GM21447 (cell line): ENCODE results near the gene BTRC.
"Not testable (repeated sequence)": the region's sequence is repeated elsewhere in the genome, so short reads cannot be mapped to it uniquely, and the experiment has no call there.

ENCODE experiments used
- ATAC-seq: cut with Tn5 transposase; IDR thresholded peaks from one replicate; pipeline ENCODE4 v1.9.1; 2021; ENCODE audit not compliant: unreplicated experiment

Gene BTRC

DNA sequence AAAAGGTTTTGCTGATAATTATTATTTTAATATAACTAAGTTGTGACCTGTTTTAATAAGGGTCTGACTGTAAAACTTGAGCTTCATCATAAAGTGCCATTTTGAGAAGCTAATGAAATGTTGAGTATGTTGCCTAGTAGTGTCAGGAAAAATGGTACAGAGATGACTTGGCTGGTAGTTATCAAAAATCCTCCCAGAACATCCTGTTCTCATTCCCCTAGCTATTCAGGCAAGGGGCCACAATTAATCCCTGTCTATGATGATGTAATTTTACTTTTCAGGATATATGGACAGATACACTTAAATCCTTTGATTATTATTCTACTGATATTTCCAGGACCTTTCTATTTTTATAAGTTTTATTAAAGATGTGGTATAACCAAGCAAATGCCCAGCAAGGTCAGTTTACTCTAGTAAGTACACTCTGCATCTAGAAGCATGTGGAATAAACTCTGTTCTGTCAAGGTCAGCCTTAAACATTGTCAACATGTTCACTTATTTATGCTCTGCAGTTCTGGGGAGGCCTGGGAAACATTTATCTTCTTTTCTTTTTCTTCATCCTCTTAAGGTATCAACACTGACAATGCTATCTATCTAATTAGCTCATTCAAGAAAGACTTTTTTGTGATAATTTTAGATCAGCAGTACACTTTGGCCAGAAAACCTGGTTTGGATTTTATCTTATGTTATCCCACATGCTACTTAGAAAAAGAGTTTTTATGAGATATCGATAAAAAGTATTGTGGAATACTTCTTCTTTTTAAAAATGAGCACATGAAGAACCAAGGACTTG lies 32.1 kb downstream of the BTRC start:
- ATAC-seq = no peak

- ATAC-seq = no peak
These were observed 32.8 kb downstream of the BTRC start for GRCh38 chr10:101386659-101387259.

GRCh38 chr10:101388676-101389276 lies 34.8 kb downstream of the BTRC start:
- no peak for ATAC-seq

DNA sequence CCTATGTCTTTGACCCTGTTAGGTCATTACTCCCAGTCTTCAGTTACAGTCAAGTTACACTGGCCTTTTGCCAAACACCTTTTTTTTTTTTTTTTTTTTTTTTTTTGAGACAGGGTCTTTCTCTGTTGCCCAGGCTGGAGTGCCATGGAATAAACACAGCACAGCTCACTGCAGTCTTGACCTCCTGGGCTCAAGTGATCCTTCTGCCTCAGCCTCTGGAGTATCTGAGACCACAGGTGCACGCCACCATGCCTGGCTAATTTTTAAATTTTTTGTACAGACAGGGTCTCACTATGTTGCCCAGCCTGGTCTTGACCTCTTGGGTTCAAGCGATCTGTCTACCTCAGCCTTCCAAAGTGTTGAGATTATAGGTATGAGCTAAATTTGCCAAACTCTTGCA lies 35.6 kb downstream of the BTRC start:
- not testable (repeated sequence) for ATAC-seq

DNA sequence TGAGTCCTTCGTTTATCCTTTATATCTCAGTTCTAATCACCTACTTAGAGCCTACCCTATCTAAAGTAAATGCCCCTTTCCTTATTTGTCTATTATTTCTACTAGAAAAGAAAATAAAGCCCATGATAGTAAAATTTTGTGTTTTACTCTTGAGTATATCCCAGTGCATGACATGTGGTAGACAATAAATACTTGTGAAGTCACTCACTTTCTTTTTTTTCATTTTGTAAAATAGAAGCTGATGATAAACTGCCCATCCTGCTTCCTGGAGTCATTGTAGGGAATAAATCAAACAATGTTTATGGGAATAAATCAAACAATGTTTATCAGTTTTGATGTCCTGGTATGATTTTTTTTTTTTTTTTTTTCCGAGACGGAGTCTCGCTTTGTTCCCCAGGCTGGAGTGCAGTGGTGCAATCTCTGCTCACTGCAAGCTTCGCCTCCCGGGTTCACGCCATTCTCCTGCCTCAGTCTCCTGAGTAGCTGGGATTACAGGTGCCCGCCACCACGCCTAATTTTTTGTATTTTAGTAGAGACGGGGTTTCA lies 36.1 kb downstream of the BTRC start:
- no peak for ATAC-seq

DNA sequence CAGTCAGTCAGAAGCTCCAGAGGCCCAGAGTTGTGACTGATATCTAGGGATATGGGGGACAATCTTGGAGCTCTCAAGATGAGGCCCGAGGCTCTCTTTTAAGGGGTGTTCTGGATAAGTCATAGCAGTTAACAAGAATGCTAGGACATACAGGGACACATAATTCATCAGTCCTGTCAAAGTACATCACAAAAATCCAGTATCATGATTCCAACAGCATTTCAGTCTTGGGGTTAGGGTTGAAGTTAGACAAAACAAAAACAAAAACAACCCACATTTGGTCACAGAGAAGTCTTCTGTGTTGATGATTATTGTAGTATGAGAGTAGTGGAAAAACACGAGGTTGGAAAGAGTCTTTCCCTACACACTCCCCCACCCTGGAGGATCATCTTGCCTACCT lies 39.4 kb downstream of the BTRC start:
- no peak for ATAC-seq

DNA sequence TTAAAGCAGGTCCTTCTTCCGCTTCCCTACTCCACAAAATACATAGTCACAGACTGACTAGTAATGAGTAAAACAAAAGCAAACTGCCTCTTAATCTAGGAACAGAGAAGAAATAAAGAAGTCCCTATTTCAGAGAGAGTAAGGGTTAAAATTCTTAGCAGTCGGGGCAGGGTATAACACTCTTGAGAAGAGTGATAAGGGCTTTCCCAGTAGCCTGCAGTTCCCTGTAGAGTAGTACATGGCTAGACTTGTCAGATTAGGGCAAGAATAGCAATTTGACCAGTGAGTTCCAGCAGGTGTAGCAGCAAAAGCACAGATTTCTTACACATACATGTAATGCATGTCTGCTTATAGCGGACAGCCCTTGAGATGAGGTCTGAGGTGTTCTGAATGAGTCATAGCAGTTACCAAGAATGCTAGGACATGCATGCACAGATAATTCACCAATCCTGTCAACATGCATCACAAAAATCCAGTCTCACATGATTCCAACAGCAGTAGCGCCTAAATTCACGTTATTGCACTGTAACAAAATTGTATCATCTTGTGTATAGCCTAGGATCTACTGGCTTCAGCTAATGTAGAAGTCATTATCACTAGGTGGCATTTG lies 40.7 kb downstream of the BTRC start:
- ATAC-seq = no peak

- ATAC-seq = no peak
These were observed 43.2 kb downstream of the BTRC start for GRCh38 chr10:101397140-101397539.

DNA sequence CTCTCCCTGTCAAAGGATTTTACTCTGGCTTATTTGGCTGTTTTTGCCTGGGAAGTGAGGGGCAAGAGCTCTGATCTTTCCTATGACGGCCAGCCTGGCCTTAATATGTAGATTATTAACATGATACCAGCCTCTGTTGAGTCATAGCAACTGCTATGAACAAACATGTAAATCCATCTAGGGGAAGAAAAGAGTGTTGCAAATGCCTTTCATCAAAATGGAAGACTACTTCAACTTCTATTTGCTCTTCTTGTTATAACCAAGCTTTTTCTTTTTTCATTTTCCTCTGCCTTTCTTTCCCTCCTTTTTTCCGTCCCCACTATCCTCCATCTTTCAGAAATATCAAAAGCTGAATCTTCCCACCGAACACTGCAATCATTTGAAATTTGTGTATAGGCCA lies 46.6 kb downstream of the BTRC start:
- no peak for ATAC-seq

- ATAC-seq = no peak
These were observed 48.7 kb downstream of the BTRC start for GRCh38 chr10:101402711-101403110.

- no peak for ATAC-seq
These were observed 49.2 kb downstream of the BTRC start for GRCh38 chr10:101403161-101403560.

DNA sequence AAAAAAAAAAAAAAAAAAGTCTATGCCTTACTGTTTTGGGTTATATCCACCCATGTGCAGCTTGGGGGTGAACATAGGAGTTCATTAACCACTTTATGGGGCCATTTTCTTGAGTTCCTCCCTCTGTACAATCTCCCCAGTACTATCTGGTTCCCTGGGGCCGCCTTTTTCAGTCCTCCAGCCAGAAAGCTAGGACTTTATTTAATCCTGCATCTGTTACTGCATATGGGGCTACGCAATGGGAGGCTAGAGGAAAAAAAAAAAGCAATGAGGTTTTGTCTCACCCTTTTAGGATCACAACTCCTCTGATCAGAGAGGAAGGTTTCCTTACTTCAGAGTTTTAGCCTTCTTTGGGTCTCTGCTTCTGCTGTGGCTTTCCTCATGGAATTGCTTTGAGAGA lies 51.0 kb downstream of the BTRC start:
- no peak for ATAC-seq

DNA sequence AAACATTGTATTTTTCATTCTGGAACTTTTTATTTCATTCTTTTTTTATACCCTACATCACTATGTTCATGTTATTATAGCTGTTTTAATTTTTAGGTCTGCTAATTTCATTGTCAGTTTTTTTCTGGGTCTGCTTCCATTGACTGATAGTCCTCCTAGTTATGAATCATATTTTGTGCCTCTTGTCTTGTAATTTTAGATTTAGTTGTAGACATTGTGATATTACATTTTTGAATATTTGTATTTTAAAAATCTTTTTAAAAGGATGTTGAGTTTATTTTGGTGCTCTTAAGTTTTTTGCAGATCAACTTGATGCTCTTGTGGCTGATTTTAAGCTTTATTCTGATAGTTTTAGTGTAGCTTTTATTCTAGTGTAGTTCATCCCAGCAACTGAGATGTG lies 57.6 kb downstream of the BTRC start:
- no peak for ATAC-seq

- no peak for ATAC-seq
These were observed 60.1 kb downstream of the BTRC start for GRCh38 chr10:101414034-101414433.

DNA sequence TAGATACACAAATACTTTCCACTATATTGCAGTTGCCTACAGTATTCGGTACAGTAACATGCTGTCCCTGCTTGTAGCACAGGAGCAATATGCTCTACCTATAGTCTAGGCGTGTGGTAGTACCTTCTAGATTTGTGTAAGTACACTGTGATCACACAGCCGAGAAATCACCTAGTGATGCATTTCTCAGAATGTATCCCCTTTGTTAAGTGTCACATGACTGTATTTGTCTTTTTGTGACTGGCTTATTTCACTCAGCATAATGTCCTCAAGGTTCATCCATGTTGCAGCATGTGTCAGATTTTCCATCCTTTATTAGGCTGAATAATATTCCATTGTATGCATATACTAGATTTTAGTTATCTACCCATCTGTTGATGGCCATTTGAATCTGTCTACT lies 61.9 kb downstream of the BTRC start:
- no peak for ATAC-seq

GRCh38 chr10:101421967-101422366 lies 68.0 kb downstream of the BTRC start:
- ATAC-seq = not testable (repeated sequence)

DNA sequence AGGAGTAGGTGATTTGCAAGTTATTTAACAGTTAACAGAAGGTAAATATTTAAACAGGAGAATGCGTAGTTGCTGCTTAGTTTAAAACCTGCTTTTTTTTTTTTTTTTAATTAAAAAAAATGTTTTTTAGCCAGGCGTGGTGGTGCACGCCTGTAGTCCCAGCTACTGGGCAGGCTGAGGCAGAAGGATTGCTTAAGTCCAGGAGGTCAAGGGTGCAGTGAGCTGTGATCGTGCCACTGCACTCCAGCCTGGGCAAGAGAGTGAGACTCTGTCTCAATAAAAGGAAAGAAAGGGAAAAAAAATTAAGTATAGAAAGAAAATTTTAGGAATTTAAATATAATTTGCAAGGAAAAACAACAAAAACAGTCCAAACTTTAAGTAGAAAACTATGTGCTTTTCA lies 71.6 kb downstream of the BTRC start:
- no peak for ATAC-seq

DNA sequence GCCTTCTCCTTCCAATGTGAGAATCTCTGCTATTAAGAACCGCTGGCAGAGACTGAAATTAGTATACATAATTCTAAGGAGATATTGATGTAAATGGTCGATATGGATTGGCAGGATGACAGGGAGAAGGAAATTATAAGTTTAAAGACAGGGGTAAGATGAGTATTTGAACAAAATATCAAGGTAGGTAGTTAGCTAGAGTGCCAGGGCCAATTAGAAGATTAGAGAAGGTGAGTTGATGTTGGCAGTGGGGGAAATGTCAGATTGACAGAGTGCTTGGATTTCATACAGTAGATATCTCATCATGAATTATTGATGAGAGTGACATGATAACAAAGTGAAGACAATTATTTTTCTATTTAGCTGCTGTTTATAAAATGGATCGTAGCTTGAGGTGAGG lies 74.1 kb downstream of the BTRC start:
- ATAC-seq = no peak

DNA sequence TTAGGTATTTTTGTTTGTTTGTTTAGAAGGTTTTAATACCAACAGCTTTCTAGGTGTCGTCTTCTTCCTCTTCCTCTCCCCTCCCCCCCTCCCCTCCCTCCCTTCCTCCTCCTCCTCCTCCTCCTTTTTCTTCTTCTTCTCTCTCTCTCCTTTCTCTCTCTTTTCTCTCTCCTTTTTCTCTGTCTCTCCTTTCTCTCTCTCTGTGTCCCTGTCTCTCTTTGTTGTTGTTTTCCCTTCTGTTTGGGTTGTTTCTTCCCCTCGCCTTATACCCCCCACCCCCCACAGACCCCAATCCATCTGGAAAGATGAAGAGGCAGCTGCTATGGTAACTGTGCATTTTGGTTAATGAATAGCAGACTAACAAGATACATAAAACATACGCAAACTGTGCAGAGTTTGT lies 75.5 kb downstream of the BTRC start:
- no peak for ATAC-seq

DNA sequence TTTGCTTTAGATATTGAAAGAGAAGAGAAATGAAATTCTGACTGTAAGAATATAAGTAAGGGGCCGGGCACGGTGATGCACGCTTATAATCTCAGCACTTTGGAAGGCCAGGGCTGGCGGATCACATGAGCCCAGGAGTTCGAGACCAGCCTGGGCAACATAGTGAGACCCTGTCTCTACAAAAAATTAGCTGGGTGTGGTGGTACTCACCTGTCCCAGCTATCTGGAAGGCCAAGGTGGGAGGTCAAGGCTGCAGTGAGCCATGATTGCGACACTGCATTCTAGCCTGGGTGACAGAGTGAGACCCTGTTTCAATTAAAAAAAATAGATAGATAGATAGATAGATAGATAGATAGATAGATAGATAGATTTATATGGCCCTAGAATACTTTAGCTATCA lies 82.3 kb downstream of the BTRC start:
- no peak for ATAC-seq

GRCh38 chr10:101438881-101439391 lies 85.0 kb downstream of the BTRC start:
- no peak for ATAC-seq
